Neutrophil (primary cell): ENCODE measurements around the gene PLCL1.

ENCODE experiments used
- H3K27ac ChIP-seq: fragments of 200-600 bp; sonication (generic); 2 replicates; pipeline ENCODE4 v1.5.1; 2016; ENCODE audit warnings: mild to moderate bottlenecking, moderate library complexity
- H3K27me3 ChIP-seq: fragments of 200-600 bp; sonication (generic); 2 replicates; pipeline ENCODE4 v1.6.0; 2016; ENCODE audit warnings: mild to moderate bottlenecking
- H3K36me3 ChIP-seq: fragments of 200-600 bp; sonication (generic); 2 replicates; pipeline ENCODE4 v1.5.1; 2017
- H3K4me1 ChIP-seq, 2 experiments: fragments of 200-600 bp in 1 of 2; sonication (generic) in 1 of 2; 1 replicate in 1 of 2; 2 replicates in 1 of 2; pipeline versions ENCODE4 v1.5.1 to v1.6.1; 2013 to 2016; ENCODE audit warnings: low read depth in 1 of 2, low read length in 1 of 2, mild to moderate bottlenecking in 1 of 2, moderate library complexity in 1 of 2; ENCODE audit not compliant: control insufficient read depth in 1 of 2, insufficient read depth in 1 of 2
- H3K4me3 ChIP-seq, 2 experiments: fragments of 200-600 bp in 1 of 2; sonication (generic) in 1 of 2; 1 replicate in 1 of 2; 2 replicates in 1 of 2; pipeline ENCODE4 v1.5.1; 2013 to 2016; ENCODE audit warnings: low read depth in 1 of 2, low read length in 1 of 2, mild to moderate bottlenecking in 1 of 2, moderate library complexity in 1 of 2
- H3K9me3 ChIP-seq: fragments of 200-600 bp; sonication (generic); 2 replicates; pipeline ENCODE4 v1.5.1; 2016
- CTCF ChIP-seq: fragments of 200-600 bp; sonication (generic); IDR thresholded peaks from 2 replicates; pipeline ENCODE4 v1.5.1; 2016; ENCODE audit warnings: antibody characterized with exemption

The PLCL1 gene

GRCh38 chr2:197839856-197840255 lies 35.5 kb downstream of the PLCL1 start:
- no peak for TF ChIP-seq CTCF
- Histone ChIP-seq H3K36me3 (no peaks in the 10 kb centered on the region), H3K27me3 (peaks cover 9% of the 10 kb centered on the region), H3K9me3 (no peaks in the 10 kb centered on the region), H3K4me1 (no peaks in the 10 kb centered on the region), H3K27ac (no peak overlapping the region), H3K4me3 (no peak overlapping the region)

GRCh38 chr2:197846128-197846527 lies 41.7 kb downstream of the PLCL1 start:
- Histone ChIP-seq H3K27ac (no peak overlapping the region), H3K4me1 (no peaks in the 10 kb centered on the region), H3K36me3 (no peaks in the 10 kb centered on the region), H3K9me3 (no peaks in the 10 kb centered on the region), H3K27me3 (no peaks in the 10 kb centered on the region), H3K4me3 (no peak overlapping the region)
- no peak for TF ChIP-seq CTCF

DNA sequence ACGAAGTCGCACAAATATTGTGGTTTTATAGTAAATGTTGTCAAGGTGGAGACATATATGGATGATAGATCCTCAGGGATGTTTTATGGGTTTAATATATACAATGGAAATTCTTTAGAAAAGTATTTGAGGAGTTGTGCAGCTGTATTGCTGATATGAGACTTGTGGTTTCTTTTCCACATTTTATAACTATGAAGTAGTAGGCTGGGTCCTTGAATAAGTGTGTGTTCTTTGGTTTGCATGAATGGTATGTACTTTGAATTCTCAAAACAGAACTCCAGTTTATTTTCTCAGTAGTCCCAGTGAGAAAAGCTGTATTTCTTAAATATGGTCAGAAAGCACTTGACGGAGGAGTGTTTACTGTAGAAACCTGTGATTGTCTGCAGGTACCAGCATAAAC lies 42.4 kb downstream of the PLCL1 start:
- no peaks in the 10 kb centered on the region for H3K36me3 ChIP-seq
- H3K9me3 ChIP-seq: no peaks in the 10 kb centered on the region
- no peak overlapping the region for H3K27ac ChIP-seq
- H3K4me3 ChIP-seq: no peak overlapping the region
- no peaks in the 10 kb centered on the region for H3K4me1 ChIP-seq
- TF ChIP-seq CTCF: no peak
- no peaks in the 10 kb centered on the region for H3K27me3 ChIP-seq

- Histone ChIP-seq H3K36me3 (no peaks in the 10 kb centered on the region), H3K9me3 (no peaks in the 10 kb centered on the region), H3K4me1 (no peaks in the 10 kb centered on the region), H3K4me3 (no peak overlapping the region), H3K27ac (no peak overlapping the region), H3K27me3 (no peaks in the 10 kb centered on the region)
- no peak for TF ChIP-seq CTCF
Observed at GRCh38 chr2:197847651-197848401, 43.4 kb downstream of the PLCL1 start.

DNA sequence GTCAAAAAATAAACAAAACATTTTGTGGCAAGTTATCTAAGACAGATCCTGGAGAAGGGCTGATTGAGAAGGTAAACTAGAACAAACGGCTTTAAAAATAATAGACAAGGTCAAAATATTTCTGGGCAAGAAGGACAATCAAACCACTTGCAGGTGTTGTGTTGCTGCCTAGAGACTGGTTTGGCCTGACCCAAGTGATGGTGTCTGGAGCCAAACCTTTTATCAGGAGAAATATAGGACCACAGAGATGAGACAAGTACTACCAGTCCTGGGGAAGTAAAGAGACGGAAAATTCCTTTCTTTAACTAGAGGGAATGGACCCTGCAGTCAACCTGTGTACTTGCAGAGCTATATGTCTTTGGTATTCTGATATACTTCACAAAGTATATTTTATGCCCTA lies 44.2 kb downstream of the PLCL1 start:
- no peak overlapping the region for H3K27ac ChIP-seq

More for the DNA sequence above, 44.2 kb downstream of the PLCL1 start:
- no peaks in the 10 kb centered on the region for H3K27me3 ChIP-seq
- H3K4me3 ChIP-seq: no peak overlapping the region
- no peaks in the 10 kb centered on the region for H3K4me1 ChIP-seq
- TF ChIP-seq CTCF: no peak
- H3K9me3 ChIP-seq: no peaks in the 10 kb centered on the region
- H3K36me3 ChIP-seq: no peaks in the 10 kb centered on the region
